Erythroblast (primary cell): ENCODE results near the gene THAP8.

Experiments used
- GATA1 ChIP-seq: IDR thresholded peaks from 2 replicates; pipeline ENCODE4 v1.6.1; 2011; ENCODE audit warnings: low read depth, mild to moderate bottlenecking, control low read depth, low read length, moderate library complexity
- POLR2A ChIP-seq: IDR thresholded peaks from 2 replicates; pipeline ENCODE4 v1.6.1; 2011; ENCODE audit warnings: mild to moderate bottlenecking, low read length

DNA sequence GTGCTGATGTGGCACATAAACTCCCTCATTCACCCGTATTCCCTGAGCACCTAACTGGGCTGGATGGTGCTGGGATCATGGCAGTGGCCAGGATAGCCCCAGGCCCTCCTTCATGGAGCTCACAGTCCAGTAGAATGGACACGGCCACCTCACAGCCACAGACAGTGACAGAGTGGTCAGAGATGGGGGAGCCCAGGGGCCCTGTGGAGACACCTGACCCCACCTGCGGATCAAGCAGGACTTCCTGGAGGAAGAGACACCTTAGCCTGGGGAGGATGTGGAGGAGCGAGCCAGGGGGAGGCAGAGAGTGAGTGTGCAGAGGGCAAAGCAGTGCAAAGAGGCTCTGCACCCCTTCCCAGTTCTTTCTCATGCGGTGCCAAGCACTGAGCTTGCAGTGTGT is 35.8 kb upstream of the THAP8 start:
- no peak for TF ChIP-seq POLR2A
- no peak for TF ChIP-seq GATA1
